ENCODE results near the gene MKI67.

MKI67 gene

GRCh38 chr10:128052696-128053095 lies 73.5 kb downstream of the MKI67 start:
- no peak for DNase-seq (ENCODE audit: low read depth in 2 of 2, low spot score in 1 of 2)

- DNase-seq (ENCODE audit: low read depth in 2 of 2, low spot score in 1 of 2) = no peak
Observed at GRCh38 chr10:128051548-128051947, 74.7 kb downstream of the MKI67 start.

- no peak for DNase-seq (ENCODE audit: low read depth in 2 of 2, low spot score in 1 of 2)
Observed at GRCh38 chr10:128050936-128051335, 75.3 kb downstream of the MKI67 start.

GRCh38 chr10:128050121-128050516 lies 76.1 kb downstream of the MKI67 start:
- DNase-seq (ENCODE audit: low read depth in 2 of 2, low spot score in 1 of 2) = no peak

- DNase-seq (ENCODE audit: low read depth in 2 of 2, low spot score in 1 of 2) = no peak
Observed at GRCh38 chr10:128049226-128050120, 76.8 kb downstream of the MKI67 start.

- no peak for DNase-seq (ENCODE audit: low read depth in 2 of 2, low spot score in 1 of 2)
Observed at GRCh38 chr10:128048819-128049210, 77.4 kb downstream of the MKI67 start.

- no peak for DNase-seq (ENCODE audit: low read depth in 2 of 2, low spot score in 1 of 2)
Observed at GRCh38 chr10:128047991-128048818, 78.0 kb downstream of the MKI67 start.

GRCh38 chr10:128047351-128047750 lies 78.9 kb downstream of the MKI67 start:
- peak; percentile 52 to 69 for DNase-seq (ENCODE audit: low read depth in 2 of 2, low spot score in 1 of 2)

GRCh38 chr10:128046953-128047290 lies 79.3 kb downstream of the MKI67 start:
- DNase-seq (ENCODE audit: low read depth in 2 of 2, low spot score in 1 of 2) = no peak
